Hematopoietic multipotent progenitor cell (in vitro differentiated cells): ENCODE data around the gene STPG2. TPM values are rescaled to one million over a fixed set of nuclear protein-coding genes. Genes with fewer than 3 reads are reported as not detected.

Experiments used
- DNase-seq, 3 donors: peaks; one replicate each; pipeline ENCODE4 v3.0.0-alpha.2; 2011 to 2015; ENCODE audit warnings: low read depth in 2 of 3, low spot score in 2 of 3
- total RNA-seq: library from RNA; depleted of rRNA; stranded (reverse); fragments of >200 nt; gene quantifications from one replicate; pipeline ENCODE4 v1.2.3, GENCODE V29; 2012

STPG2 gene
- total RNA-seq, 1 donor = 0.54 TPM

DNA sequence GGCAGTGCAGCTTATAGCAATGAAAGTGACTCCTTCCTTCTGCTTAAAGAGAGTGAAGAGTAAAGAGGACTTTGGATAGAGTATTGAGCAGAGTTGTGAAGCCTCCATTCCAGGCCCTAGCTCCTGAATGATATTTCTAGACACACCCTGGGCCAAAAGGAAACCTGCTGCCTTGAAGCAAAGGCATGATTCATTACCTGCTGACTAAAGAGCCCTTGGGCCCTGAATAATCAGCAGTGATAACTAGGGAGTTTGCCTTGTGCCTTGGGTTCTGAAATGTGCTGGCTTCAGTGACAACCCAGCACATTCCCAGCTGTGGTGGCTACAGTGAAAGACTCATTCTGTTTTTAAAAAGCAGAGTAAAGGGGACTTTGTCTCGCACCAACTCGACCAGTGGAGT, 49.2 kb downstream of the STPG2 start:
- no peak for DNase-seq

DNA sequence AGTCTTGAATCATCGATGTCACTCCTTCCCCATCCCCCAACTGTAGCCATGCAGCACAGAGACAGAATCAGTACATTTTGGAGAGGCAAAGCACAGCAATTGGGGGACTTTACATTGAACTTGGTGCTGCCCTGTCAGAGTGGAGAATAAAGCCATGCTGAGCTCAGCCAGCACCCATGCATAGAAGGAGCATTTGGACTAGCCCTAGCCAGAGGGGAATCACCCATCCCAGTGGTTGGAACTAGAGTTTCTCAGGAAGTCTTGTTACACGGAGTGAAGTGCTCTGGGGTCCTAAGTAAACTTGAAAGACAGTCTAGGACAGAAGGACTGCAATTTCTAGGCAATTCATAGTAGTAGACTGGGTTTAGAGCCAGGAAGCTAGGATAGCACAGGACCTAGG, 49.6 kb downstream of the STPG2 start:
- no peak for DNase-seq

DNA sequence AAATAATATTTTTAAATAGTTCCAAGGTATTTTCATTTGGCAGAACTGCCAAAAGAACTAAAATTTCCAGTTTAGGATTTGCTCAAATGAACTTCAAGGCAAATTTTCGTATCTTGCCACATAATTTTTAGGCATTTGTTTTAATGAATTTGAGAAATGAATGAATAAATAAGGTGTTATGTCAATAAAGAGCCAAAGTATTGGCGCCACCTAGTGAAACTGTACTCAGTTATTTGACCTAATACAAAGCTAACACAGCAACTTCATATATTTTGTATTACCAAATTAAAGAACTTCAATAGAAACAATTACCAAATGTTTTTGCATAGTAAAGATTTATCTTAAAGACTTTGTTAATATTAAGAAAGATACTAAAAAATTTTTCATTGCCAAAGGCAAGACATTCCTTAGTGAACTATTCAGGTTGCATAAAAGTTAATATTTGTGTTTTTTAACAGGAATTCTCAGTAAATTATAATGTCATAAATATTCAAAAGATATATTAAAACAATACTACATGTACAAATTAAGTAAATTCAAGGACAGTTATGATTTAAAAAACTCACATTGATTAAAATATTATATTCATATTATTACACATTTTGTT, 50.3 kb downstream of the STPG2 start:
- peak in 2 of 3 donors; percentile 1 to 29 for DNase-seq

DNA sequence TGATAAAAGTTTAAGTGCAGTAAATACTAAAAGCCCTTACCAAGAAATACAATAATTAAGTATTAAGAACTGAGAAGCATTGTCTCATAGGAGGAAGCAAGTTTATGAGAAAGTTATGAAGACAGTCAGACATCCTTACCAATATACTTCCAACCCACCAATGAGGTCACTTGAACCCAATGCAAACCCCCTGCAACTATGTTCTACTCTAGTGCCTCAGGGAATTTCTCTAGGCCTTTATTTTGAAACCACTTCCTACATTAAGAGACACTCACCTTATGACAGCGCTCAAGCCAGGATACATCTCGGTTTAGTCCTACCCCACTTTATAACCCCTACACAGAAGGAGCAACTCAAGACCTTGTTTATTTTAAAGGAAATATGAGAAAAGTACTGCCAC, 61.3 kb downstream of the STPG2 start:
- no peak for DNase-seq

DNA sequence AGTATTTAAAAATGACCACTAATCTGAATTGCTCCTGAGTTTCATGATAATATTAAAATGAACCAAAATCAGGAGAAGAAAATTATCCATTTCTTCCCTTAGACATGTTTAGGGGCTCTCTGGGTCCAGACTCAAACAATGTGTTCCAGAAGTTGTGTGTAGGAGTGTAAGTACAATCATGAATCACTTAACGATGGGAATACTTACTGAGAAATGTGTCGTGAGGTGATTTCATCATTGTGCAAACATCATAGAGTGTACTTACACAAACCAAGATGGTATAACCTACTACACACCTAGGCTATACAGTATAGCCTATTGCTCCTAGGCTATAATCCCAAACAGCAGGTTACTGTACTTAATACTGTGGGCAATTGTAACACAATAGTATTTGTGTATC, 74.8 kb downstream of the STPG2 start:
- DNase-seq = no peak

DNA sequence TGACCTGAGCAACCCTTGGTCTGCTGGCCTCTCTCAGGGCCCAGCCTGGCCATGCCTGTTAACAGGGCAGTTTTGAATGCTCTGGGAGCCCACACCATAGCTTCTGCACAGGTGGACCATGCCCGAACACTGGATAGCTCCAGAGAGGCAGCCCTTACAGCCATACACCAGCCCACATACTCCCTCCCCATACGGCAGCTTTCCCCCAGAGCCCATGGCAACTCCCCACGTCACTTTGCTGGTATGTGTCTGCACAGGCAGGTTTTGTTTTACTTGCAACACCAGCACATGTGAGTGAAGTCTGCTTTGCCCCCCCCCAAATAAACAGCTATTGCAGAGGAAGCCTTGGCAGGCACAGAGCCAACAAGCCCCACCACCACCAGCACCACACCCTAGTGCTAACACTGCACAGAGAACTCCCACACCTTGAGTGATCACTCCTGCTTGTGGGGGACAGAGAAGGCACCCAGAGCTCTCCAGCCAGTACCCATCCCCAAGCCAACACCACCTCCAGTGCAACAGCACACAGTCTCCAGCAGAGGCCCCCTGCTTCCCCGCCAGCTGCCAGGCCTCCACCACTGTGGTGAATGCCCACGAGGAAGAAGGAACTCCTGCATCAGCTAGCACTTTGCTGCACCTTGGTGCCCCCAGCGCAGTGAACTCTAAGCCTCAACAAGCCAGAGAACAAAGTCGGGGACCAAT, 87.3 kb downstream of the STPG2 start:
- DNase-seq = no peak

DNA sequence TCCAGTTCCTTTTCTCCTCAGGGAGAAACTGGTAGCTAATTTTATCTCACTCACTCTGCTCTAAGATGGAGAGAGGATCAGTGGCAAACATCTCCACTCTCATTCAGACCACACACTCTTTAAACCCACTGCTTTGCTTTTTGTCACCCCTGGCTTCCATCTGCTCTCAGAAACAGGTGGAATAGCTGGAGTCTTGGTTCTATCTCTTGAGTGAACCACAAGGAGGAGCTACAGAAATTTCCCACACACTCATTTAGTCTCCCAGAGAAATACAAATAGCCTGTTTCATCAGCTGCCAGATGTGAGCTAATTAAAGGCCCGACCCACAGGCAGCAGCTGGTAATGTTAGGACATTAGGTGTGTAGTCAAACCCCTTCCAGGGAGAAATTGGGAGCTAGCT, 96.6 kb downstream of the STPG2 start:
- DNase-seq = no peak

DNA sequence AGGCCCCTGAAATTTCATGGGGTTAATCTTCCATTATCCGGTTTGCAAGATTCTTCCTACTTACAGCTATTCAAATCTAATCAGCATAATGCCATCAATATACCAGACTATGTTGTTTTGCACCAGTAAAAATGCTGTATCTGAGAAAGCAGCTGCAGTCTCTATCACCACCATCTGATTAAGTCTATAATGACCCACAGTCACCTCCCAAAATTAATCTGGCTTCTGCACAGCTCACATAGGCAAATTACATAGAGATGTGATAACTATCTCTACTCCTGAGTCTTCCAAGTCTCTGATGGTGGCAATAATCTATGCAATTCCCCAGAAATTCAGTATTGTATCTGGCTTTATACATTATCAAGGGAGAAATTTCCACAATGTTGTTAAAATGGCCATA, 113.2 kb downstream of the STPG2 start:
- no peak for DNase-seq

DNA sequence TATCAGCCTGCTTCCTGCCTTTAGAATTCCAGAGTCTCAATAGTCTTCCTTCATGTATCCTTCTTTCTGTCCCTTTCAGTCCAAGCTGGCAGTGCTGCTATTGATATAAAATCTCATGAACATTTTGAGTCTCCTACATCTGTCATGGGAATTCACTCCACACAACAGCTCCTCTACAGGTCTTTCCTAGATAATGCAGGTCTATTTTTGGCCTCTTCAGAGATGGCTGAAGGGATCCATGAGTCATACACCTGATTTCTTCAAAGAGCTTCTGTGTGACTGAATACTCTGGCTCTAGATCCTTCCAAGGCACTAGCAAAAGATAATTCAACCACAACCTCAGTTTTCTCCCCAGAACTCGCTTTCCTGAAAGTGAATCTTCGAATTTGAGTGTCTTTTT, 115.4 kb downstream of the STPG2 start:
- DNase-seq = no peak

DNA sequence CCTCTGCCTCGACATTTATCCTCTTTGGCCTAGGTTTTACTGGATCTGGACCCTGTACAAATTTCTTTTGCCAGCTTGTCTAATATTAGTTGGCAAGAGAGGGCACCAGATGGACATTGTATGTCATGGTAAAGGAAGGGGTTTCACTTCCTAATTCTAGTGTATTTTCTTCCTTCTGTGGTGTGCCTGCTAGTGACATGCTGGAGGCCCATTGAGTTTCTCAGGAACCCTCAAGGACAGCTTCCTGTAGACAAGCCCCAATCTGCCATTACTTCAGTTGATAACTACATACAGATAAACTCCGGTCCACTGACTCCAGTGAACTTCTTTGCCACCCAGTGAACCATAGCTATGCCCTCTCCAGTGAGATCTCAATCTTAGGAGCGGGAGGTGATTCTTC, 116.9 kb downstream of the STPG2 start:
- no peak for DNase-seq

DNA sequence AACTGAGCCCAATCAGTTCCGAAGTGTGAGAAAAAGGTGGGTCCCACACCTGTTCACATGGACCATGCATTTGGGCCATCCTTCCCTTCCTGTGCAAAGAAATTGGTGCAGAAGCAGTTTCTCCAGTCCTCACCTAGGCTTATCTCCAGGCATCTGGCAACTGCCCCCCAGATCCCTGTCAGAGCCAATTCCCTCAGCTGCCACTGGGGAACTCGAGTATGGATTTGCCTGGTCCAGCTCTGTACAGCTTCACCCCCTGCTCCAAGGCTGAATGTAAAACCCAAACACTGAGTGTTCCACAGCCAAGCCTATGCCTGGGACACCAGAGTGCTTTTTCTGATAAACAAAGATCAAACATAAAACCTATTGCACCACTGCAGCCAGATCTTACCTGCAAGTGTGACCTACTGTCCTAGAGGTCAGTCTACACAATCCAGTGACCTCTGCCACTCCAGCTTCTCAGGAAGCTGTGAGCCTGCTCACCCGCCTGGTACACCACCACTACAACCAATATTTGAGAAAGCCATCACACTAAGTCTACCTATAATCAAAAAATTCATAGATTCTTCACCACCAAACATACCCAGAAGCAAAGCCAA, 136.4 kb downstream of the STPG2 start:
- DNase-seq = no peak

DNA sequence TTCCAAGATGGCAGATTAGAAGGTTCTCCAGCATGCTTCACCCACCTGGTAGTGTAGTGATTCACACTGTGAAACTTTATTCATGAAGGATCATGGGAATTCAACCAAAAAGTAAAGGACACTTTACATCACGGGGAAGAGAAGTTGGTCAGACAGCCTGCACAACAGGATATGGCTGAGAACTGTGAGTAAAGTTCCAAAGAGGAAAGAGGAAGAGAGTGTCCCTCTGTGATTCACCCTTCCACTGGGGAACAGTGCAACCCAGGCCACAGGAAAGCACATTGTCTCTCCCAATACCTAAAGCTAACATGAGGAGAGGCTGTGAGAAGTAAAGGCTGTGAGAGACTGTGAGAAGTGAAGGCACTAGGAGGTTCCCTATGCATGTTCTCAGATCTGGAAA, 137.2 kb downstream of the STPG2 start:
- no peak for DNase-seq

DNA sequence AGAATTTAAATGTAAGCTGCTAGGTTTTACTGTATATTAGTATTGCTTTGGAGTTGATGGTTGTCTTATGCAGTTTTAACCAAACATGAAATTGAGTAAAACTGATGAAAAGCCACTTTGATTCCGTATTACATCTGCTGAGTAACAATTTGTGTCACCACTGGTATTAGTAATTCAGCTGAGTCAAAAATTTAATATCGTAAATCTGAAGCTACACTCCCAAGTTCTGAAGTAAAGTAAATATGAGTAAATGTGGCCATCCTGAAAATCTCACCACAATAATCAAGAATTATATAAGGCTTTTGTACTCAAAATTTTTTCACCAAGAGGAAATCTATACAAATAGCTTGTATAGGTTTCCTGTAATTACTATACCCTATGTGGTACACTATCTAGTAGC, 142.3 kb downstream of the STPG2 start:
- no peak for DNase-seq

DNA sequence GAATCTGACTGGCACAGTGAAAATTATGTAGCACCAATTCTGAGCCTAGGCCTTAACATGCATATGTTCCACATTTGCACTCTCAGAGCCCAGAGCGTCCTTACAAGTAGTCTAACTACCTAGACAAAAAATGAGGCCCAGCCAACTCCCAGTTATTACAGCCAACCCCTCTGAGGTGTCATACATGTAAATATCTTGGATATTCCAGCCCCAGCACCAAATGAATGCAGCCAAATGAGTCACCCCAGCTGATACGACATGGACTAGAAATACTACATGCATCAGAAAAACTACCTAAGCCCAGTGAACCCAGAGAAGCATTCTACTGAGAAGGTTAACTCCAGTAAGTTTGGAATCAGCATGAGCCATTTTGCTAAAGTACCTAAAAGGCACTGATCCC, 145.1 kb downstream of the STPG2 start:
- DNase-seq = no peak

DNA sequence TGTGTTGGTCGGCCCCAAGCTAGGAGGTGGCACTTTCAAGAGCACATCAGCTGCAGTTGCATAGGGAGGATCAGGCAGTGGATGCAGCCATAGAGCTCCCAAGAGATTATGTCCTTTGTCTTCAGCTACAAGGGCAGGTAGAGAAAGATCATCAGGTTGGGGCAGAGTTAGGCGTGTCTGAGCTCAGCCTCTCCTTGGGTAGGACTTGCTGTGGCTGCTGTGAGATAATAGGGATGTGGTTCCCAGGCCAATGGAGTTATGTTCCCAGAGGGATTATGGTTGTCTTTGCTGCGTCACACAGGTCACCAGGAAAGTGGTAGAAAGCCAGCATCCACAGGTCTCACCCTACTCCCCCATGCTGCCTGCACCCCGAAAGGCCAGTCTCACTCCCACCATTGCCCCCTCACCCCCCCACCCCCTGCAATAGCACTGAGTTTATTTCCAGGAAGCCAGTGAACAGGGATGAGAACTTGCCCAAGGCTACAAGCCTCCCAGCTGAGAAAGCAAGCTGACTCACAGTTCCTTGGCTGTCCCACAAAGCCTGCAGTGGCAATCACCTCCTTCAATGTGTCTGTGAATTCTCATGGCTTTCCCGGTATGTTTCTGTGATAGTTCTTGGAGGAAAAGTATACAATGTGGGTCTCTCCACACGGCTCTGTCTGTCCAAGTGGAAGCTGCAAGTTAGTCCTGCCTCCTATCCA, 148.4 kb downstream of the STPG2 start:
- no peak for DNase-seq

DNA sequence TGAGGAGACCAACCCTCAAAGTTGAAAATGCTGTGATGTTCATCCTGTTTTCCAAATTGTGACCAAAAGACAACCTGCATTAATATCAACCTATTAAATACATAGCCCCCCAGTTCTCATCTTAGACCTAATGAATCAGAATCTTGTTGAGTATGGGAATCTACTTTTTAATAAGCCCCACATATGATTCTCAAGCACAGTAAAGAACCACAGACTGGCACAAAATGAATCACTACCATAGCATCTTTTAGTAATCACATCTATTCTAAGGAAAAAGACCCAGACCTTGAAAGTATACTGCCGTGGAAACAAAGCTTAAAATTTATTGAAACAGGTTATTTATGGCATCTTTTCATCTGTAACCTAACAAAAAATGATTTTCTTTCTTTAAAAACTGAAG, 152.9 kb downstream of the STPG2 start:
- no peak for DNase-seq

DNA sequence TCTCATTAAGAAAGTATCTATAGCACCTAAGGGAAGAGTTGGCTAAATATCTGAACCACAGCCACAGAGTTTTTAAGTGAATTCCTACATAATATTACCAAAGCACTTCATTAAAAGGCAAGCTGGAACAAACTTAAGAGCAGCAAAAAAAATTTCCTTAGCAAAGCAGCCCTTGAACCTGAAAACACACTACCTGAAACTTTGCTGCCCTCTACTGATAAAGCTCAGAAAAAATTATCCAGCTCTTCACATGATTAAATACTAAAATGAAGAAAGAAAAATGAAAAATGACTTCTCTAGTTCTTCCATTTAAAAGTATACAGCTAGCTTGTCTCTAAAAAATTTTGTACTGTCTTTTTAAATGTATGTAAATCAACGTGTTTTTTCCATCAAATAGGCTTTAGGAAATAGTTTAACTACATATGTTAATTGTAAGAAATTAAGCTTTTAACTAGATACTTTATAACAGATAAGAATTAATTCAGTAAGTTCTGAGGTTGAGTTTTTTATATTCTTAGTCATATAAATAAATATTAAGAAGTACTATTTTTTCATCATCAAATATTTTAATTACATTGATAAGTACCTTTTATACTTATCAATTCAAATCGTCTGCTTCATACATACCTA, 156.1 kb downstream of the STPG2 start:
- DNase-seq = peak in 2 of 3 donors; percentile 19 to 54

DNA sequence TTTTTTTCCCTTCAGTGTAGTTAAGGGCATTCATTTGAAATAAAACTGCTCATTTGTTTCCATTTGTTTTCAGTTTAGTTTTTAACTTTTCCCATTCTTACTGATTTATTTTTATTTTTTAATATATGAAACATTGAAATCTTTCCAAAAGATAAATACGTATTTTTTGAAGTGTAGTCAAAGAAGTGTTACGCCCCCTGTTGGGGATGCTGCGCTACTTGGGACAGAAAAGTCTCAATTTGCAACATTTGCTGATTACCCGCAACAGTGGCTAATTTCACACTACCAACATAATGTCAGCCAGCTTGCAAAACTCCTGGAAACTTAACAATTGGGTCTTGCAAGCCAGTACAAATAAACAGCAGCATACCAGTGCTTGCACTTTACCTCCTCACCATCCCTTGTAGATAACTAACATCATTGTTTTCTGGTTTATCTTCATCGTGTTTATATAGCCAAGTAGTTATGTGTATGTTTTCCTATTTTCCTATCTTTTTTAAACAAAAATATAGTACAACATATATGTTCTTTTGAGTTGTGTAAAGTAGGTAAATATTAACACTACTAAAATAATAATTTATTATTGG, 158.6 kb downstream of the STPG2 start:
- DNase-seq = no peak

DNA sequence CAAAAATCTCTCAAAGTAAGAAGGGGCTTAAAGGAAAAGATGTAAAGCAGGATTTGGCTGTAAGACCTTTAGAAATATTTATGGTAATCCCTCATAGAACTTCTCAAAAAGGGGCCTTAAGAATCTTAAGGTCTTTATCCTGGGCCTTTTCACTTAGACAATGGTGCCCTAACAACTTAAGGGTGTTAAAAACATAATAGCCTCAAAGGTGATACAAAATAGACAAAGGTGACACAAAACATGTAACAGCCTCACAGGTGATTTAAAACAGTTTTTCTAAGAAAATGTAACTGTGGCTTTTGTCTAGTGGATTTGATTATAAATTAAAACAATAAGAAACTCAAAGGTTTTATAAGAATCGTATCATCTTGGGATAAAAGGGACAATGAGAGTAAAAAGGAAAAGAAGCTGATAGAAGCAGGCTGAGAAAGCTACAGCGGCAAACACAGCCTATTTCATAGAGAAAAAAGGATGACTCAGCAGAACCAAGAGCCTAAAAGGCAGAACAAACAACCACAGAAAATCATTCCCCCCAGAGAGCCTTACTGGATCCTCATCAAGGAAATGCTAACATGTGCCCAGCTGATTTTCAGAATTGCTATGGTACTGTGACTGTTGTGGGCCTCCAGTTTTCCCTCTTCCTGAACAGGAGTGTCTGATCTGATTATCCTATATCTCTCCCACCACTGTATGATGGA, 164.3 kb downstream of the STPG2 start:
- DNase-seq = peak in 1 of 3 donors; percentile 7

DNA sequence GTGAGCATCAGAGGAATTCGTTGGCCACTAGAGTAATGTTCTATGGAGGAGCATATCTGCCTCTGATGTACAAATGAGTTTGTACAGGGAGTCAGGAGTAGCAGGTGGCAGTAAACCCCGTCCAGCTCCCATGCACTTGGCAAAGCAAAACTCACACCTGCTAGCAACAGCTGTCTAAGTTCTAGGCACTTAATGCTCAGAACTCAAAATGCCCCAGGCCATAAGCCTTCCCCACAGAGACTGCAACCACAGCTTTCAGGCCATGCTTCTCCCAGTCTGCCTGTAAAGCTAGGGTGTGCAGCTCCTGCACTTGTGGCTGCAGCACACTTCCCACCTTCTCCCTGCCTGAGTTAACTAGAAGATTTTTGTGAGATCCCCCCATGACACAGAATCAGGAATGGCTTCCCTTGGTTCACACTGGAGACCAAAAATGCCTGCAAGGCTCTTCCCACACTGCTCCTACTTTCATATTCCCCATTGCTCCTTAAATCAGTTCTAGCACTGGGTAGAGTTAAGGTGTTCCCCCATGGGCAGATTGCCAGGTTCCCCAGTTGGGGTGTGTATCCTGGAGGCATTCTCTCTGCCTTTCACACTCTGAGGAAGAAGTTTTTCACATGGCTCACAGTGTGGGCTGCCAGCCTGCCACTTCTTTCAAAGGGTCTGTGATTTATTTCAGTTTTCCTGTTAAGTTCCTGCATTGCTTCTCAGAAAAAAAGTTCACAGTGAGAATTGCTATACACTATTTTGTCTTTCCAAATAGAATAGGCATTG, 189.9 kb downstream of the STPG2 start:
- no peak for DNase-seq
